ENCODE measurements around the gene MOB1A. TPM values are rescaled to one million over a fixed set of nuclear protein-coding genes. Genes with fewer than 3 reads are reported as not detected.

MOB1A gene
- total RNA-seq, 4 donors from 2014 or later: 115 to 185 (median 133) TPM

GRCh38 chr2:74119912-74120825 is 58.5 kb downstream of the MOB1A start:
- WGBS, 2 donors (ENCODE audit: low coverage in 1 of 2): 0 to 23% methylated on average over 2 to 9 of the region's 59 CpGs
- H3K9me3 ChIP-seq: no peaks in the 10 kb centered on the region
- H3K27ac ChIP-seq: peak overlapping the region; percentile 29 to 91 (median 88)

DNA sequence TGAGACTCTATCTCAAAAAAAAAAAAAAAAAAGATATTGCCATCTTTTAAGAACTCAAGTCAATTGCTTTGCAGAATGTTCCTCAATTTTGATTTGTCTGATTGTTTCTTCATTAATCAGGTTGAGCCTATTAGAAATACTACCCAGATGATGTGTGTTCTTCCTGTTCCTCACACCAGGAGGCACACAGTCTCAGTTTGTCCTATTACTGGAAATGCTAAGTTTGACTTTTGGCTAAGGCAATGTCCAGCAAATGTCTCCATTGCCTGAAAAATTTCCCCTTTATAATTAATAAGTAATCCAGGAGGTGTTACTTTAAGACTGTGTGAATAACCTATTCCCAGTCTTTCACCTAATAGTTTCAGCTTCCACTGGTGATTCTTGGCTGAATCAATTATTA is 59.3 kb downstream of the MOB1A start:
- no peak for ATAC-seq
- Histone ChIP-seq H3K27me3 (no peaks in the 10 kb centered on the region), H3K27ac (peak overlapping the region in 1 of 4 donors; percentile 91), H3K36me3 (no peaks in the 10 kb centered on the region), H3K4me1 (peaks cover 0 to 7% (median 0%) of the 10 kb centered on the region in 3 donors), H3K9me3 (no peaks in the 10 kb centered on the region), H3K4me3 (peak overlapping the region in 1 of 2 donors; percentile 82)
- TF ChIP-seq POLR2AphosphoS5 (IDR thresholded peaks at IDR 0.05): no peak
- TF ChIP-seq, protein P1, sequence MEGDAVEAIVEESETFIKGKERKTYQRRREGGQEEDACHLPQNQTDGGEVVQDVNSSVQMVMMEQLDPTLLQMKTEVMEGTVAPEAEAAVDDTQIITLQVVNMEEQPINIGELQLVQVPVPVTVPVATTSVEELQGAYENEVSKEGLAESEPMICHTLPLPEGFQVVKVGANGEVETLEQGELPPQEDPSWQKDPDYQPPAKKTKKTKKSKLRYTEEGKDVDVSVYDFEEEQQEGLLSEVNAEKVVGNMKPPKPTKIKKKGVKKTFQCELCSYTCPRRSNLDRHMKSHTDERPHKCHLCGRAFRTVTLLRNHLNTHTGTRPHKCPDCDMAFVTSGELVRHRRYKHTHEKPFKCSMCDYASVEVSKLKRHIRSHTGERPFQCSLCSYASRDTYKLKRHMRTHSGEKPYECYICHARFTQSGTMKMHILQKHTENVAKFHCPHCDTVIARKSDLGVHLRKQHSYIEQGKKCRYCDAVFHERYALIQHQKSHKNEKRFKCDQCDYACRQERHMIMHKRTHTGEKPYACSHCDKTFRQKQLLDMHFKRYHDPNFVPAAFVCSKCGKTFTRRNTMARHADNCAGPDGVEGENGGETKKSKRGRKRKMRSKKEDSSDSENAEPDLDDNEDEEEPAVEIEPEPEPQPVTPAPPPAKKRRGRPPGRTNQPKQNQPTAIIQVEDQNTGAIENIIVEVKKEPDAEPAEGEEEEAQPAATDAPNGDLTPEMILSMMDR (IDR thresholded peaks at IDR 0.05): peak in 2 of 4 experiments; percentile 9 to 35

More at GRCh38 chr2:74119912-74120825, 58.5 kb downstream of the MOB1A start:
- H3K4me1 ChIP-seq: peaks cover 0 to 7% (median 0%) of the 10 kb centered on the region in 3 donors
- peak; percentile 44 for TF ChIP-seq POLR2AphosphoS5 (IDR thresholded peaks at IDR 0.05)
- TF ChIP-seq, protein P1 (IDR thresholded peaks at IDR 0.05): peak in 3 of 4 experiments; percentile 26 to 95 (median 39)
- no peak for TF ChIP-seq EP300 (IDR thresholded peaks at IDR 0.05)
- TF ChIP-seq POLR2A (IDR thresholded peaks at IDR 0.05): peak; percentile 35 to 37
- peak overlapping the region; percentile 48 to 82 for H3K4me3 ChIP-seq
- H3K27me3 ChIP-seq: no peaks in the 10 kb centered on the region
- ATAC-seq: peak; percentile 97
- H3K36me3 ChIP-seq: no peaks in the 10 kb centered on the region

DNA sequence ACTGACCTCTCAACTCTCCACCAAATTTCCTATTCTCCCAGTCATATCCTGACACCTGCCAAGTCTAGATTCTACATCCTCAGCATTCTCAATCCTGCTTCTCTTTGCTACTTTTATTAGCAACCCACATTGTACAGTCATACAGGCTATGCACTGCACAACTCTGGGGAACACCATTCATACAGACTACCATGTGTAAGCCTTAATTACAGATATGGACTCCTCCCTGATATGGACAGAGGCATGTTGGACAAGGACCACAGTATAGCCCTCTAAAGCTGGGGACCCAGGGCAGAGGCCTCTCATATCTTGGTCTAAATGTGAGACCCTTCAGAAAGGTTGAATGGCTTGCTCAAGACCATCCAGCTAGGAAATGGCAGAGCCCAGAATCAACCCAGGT is 67.3 kb downstream of the MOB1A start:
- TF ChIP-seq, protein P1 (IDR thresholded peaks at IDR 0.05): no peak
- TF ChIP-seq EP300 (IDR thresholded peaks at IDR 0.05) (no peak), POLR2AphosphoS5 (IDR thresholded peaks at IDR 0.05) (no peak), POLR2A (IDR thresholded peaks at IDR 0.05) (no peak)
- no peaks in the 10 kb centered on the region for H3K9me3 ChIP-seq
- H3K27me3 ChIP-seq: no peaks in the 10 kb centered on the region
- H3K36me3 ChIP-seq: peaks cover 0 to 6% of the 10 kb centered on the region in 2 donors
- H3K4me1 ChIP-seq: no peaks in the 10 kb centered on the region
- no peak for ATAC-seq
- H3K27ac ChIP-seq: no peak overlapping the region
- no peak overlapping the region for H3K4me3 ChIP-seq

DNA sequence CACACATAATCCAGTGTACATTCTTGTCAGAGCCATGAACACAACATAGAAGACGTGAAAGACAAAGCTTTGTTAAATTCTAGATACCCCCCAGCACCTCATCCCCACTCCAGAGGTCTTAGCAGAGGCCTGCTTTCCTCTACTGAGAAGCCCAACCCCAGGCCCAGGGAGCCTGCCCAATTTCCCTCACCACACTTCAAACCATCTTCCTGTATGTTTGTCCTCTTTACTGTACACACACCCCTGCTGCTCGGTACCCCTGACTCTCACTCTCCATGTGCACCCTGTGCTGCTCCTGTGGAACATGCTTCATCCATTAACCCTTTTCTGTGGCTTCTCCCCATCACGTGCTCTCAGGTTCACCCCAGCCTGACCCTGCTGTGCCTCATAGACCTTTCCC is 68.1 kb downstream of the MOB1A start:
- Histone ChIP-seq H3K36me3 (peaks cover 0 to 6% of the 10 kb centered on the region in 2 donors), H3K4me3 (no peak overlapping the region), H3K9me3 (no peaks in the 10 kb centered on the region), H3K27ac (no peak overlapping the region), H3K4me1 (no peaks in the 10 kb centered on the region), H3K27me3 (no peaks in the 10 kb centered on the region)
- 72 to 90% methylated on average over 2 to 3 of the region's 3 CpGs for WGBS, 2 donors (ENCODE audit: low coverage in 1 of 2)
- ATAC-seq: no peak
- TF ChIP-seq EP300 (IDR thresholded peaks at IDR 0.05) (no peak), POLR2A (IDR thresholded peaks at IDR 0.05) (no peak), POLR2AphosphoS5 (IDR thresholded peaks at IDR 0.05) (no peak)
- TF ChIP-seq, protein P1 (IDR thresholded peaks at IDR 0.05): no peak

DNA sequence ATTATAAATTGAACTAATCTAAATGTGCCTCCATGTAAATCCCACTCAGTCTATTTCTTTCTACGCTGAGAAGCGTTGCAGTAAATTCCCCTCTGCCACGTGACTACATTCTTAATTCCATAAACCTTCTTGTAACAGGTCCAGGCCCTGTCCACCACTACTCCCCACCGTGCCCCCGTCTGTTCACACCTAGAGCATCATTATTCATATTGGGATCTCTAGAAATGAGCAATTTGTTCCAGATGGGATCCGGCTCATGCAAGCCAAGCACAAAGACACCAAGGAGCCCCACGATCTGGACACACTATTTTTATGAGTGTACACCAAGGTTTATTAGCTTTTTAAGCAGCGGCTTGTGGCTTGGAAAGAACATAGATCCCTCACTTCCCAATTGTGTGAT is 69.1 kb downstream of the MOB1A start:
- WGBS, 2 donors (ENCODE audit: low coverage in 1 of 2): 84 to 90% methylated on average over 6 to 8 of the region's 8 CpGs
- ATAC-seq: no peak
- H3K4me3 ChIP-seq: no peak overlapping the region
- no peaks in the 10 kb centered on the region for H3K27me3 ChIP-seq
- no peak overlapping the region for H3K27ac ChIP-seq
- TF ChIP-seq POLR2A (IDR thresholded peaks at IDR 0.05): no peak
- TF ChIP-seq, protein P1 (IDR thresholded peaks at IDR 0.05): no peak
- no peak for TF ChIP-seq EP300 (IDR thresholded peaks at IDR 0.05)
- TF ChIP-seq POLR2AphosphoS5 (IDR thresholded peaks at IDR 0.05): no peak
- no peaks in the 10 kb centered on the region for H3K4me1 ChIP-seq
- no peaks in the 10 kb centered on the region for H3K9me3 ChIP-seq
- peaks cover 0 to 6% of the 10 kb centered on the region in 2 donors for H3K36me3 ChIP-seq
